GM20431 (cell line): ENCODE results near the gene SKP1.

Source experiments
- in situ Hi-C: fragments of 300-500 bp; cut with MseI, MboI; formaldehyde crosslinking; loops from one replicate; pipeline ENCODE4 v1.15.0; 2020; ENCODE audit warnings: low sequenced_read_pairs; ENCODE audit not compliant: unreplicated experiment

Gene SKP1

GRCh38 chr5:134116789-134117761 lies 59.7 kb downstream of the SKP1 start:
- in situ Hi-C loops = no loop called here

- in situ Hi-C loops = no loop called here
Measured at GRCh38 chr5:134116286-134116685, 60.5 kb downstream of the SKP1 start.

GRCh38 chr5:134115806-134116175 lies 61.0 kb downstream of the SKP1 start:
- in situ Hi-C loops = no loop called here

- in situ Hi-C loops = no loop called here
Measured at GRCh38 chr5:134114886-134115805, 61.6 kb downstream of the SKP1 start.

DNA sequence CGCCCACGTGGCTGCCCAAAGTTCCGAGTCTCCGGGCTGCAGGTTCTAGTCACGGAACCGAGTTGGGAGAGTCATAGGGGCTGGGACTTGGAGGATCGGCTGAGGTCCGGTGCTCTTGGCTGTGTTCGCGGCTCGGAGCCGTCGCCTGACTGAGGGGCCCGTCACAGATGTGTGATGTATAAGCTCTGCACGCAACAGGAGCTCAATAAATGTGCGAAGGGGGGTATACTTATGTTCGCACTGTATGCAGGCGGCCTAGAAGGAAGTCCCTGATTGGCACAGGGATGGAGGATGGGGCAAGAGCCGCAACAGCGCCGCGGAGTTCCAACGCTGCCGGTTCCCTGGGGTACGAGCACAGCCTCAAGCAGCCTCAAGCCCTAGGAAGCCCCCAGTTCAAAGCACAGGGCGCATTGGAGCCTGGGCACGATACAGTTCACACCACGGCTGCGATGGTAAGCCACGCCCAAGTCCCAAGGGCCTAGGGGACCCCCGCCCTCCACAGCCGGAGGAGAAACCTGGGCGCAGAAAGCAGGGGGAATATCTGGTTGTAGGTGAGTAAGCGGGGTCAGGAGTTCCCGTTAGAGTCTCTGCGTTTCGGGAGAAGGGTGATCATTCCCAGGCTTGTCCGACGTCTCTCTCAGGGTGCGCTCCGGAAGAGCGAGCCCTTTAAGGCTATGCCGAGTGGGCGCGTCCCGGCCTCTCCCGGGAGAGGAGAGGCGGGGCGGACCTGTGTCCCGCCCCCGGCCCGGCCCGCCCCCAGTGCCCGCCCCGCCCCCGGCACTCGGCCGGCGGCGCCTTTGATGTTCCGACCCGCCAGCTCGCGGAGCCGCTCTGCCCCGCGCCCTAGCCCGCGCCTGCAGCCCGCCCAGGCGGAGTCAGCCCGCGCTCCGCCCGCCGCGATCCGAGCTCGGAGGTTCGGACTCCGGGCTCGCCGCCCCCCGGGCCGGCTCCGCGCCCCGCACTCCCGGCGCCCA lies 62.6 kb downstream of the SKP1 start, which contains the start of gene TCF7:
TCF7 (plus strand) TSS at position 780 of the 974 bp plus-strand sequence. CDS start 226 bp downstream, outside the sequence.
- in situ Hi-C loops = no loop called here

DNA sequence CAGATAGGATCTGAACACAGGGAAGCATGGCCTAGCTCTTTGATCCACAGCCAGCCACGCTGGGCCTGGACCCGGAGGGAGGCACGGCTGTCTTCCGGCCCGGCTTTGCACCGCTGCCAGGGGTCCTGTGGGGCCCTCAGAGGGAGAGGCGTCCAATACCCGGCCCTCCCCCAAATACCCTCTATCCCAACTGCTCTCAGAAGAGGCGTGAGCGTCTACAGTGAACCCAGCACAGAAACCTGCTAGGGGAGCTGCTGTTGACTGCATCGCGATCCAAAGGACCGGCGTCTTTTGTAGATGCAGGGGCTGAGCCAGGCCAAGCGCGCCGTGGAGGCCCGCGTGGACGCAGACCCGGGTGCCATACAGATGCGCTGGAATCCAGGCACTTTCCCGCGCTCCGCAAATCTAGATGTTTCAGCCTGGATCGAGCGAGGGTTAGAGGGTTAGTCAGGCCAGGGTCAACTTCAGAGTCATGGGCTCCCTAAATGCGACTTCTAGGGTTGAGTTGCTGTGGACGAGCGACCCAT lies 63.3 kb downstream of the SKP1 start:
- in situ Hi-C loops = no loop called here

DNA sequence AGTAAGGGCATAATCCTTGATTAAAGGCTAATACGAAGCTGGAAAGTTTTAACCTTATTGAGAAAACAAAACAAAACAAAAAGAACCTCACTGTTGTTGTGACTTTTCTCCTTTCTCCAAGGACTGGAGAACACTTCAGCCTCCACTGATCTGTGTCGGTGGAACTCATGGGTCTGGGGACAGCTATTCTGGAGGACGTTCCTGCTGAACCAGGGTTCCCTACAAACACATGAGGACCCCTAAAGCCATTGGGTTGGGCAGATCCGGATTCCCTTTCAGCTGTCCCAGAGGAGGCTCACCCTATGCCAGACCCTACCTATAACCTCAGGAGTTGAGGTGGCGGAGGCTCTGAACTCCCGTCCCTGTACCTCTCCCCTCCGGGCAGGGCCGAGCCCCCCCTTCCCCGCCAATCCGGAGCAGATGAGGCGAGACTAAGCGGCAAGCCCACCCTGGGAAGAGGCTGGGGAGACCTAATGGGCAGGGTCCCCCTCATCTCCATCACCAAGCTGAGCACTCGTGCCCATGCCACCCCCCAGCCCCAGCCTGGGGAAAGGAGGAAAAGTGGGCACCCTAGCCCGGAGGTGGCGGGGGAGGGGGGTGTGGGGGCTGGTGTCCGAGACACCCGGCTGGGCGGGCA lies 63.9 kb downstream of the SKP1 start:
- in situ Hi-C loops = no loop called here

DNA sequence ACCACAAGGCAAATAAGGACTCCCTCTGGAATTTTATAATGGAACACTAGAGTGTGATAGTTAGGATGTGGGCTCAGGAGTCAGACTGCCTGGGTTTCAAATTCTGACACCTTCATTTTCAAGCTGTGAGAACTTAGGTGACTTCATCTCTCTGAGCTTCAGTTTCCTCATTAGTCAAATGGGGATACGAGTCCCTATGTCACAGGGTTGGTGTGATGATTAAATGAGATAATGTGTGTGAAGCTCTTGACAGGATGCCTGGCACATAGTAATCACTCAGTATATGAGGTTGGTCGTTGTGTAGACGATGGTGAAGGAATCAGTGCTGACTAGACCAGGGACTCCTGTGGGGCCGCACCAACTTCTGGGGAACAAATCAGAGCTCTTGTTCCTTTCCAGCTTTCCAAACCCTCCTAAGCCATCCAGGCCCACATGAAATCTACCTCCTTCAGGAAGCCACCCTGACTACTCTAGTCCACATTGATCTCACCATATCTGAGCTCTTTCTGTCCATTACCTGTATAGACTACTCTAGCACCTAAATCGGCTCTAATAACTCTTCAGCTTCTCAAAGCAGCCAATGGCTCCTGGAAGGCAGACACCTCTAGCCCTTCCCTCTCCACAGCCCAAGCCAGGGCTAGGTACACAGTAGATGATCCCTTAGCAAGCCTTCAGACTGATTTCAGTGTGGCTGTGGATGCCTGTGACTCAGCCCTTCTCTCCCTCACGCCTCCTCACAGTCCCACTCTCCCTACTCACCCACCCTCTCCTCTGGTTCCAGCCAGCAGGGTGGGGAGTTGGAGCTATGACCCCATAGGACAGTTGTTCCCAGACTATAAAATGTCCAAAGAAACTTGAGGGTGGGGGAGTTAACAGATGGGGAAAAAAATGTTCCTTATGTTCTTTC lies 64.8 kb downstream of the SKP1 start:
- in situ Hi-C loops = no loop called here

DNA sequence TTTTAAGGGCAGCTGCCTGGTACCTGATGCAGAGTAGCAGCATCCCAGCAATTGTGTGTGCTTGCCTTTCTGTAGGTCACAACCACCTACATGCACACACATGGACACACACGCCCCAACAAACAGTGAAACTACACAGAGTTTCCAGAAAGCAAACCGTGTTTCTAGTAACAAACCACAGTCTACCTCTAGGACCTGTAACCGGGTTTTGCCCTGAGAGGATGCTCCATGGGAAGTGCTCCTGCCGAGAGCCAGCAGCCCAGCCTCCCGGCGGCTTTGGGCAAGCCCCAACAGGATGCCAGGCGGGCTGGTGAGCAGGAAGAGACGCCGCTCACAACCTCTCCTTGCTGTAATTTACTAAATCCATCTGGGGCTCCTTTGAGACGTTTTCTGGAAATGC lies 66.4 kb downstream of the SKP1 start:
- in situ Hi-C loops = no loop called here

DNA sequence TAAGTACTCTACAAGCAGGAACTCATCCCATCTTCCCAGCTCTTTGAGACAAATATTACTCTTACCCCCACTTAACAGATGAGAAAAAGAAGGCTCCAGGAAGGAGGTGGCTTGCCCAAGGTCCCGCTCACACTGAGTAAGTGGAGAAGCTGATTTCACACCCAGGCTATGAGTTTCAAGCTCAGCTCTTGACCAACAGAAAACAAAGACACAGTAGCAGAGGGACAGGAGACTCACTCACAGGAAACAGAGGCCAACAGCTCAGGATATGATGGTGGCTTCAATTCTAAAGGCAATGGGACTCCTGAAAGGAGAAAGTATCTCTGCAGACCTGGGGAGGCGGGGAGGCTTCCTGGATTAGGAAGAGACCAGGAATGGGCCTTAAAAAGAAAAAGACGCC lies 69.0 kb downstream of the SKP1 start:
- in situ Hi-C loops = no loop called here

DNA sequence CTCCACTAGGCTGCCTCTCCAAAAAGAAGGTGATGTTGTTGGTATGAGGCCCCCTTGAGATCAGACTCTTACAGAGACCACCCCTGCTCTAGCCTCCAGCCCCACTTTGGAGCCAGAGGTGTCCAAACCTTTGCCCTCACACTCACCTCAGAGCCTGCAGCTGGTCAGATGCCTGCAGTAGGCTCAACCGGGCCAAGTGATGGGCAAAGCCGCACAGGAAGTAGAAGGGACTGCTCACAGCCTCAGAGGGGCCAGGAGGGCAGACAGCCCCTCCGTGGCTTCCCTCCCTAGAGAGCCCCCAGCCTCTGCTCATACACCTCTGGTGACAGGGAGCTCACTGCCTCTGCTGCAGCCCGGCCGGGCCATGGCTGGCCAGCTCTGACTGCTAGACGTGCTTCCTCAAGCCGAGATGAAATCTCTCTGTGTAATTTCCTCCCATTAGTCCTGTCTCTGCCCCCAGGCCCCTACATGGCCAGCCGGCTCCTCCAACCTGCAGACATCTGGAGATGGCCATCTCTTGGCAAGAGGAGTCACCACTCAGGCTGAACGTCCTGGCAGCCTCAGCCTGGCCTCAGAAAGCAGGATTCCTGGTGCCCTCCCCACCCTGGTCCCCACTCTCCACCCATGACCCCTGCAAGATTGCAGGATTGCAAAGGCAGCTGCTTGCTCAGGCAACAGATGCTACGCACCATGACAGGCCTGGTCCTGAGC lies 69.6 kb downstream of the SKP1 start:
- in situ Hi-C loops = no loop called here

GRCh38 chr5:134103998-134104654 lies 72.6 kb downstream of the SKP1 start:
- in situ Hi-C loops = no loop called here

GRCh38 chr5:134103397-134103796 lies 73.4 kb downstream of the SKP1 start:
- in situ Hi-C loops = no loop called here

GRCh38 chr5:134101686-134102439 lies 74.9 kb downstream of the SKP1 start:
- in situ Hi-C loops = no loop called here

DNA sequence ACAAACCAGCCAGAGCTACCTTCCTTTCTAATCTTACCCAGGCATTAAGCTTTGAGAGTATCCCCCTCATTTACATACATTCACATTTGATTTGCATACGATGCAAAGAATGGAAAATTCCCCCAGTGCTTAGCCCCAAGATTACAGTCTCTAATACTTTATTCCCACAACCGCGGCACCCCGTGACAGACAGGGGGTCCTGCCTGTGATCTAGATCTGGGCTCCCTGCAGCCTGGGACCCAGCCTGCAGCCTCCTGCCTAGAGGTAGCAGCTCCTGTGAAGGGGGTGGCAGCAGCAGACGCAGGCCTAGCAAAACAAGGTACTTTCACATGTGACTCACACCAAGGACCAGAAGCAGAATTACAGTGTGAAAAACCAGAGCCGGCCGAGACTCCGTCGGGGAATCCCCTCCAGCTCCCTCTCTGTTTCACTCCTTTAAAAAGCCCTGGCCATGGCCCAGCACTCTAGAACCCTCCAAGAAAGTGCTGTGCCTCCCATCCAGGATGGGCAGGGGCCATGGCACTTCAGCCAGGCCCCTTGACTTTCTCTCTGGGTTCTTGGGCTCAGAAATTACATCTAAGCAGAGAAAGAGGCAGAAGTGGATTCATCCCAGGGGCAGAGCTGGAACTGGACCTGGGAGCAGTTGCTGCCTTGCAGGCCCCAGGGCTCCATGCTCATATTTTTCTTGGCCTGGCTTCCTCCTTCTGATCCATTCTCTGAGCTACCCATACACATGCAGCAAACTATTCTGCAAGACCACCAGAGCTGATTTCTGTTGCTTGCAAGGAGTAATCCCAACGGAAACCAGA lies 76.3 kb downstream of the SKP1 start:
- in situ Hi-C loops = no loop called here
